B cell (primary cell): ENCODE data around the gene BLM.

Experiments
- EZH2 ChIP-seq: IDR thresholded peaks from 2 replicates; pipeline ENCODE4 v1.6.1; 2012; ENCODE audit warnings: borderline replicate concordance, low read depth, mild to moderate bottlenecking, moderate library complexity, low read length; ENCODE audit not compliant: insufficient read depth, poor library complexity, severe bottlenecking
- TF ChIP-seq, protein P1 (sequence below): fragments of 200-600 bp; IDR thresholded peaks from one replicate; pipeline ENCODE4 v1.8.0; 2022; ENCODE audit warnings: antibody characterized with exemption, mild to moderate bottlenecking

DNA sequence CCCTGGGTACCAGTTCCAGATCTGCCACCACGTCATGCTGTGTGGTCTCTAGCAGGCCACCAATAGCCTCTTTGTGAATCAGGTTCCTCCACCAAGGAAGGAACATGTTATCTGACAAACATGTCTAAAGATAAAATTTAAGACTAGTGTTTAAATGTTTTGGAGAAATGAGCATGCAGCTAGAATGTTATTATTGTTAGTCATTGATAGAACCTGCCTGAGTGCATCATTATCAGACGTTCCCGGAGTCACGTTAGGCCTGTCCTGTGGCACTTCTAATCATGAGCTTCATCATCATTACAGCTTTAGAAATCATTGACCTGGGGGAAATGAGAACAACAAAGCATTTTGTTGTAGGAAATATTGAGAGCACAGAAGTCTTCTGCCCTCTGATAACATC is 92.4 kb downstream of the BLM start:
- TF ChIP-seq, protein P1, sequence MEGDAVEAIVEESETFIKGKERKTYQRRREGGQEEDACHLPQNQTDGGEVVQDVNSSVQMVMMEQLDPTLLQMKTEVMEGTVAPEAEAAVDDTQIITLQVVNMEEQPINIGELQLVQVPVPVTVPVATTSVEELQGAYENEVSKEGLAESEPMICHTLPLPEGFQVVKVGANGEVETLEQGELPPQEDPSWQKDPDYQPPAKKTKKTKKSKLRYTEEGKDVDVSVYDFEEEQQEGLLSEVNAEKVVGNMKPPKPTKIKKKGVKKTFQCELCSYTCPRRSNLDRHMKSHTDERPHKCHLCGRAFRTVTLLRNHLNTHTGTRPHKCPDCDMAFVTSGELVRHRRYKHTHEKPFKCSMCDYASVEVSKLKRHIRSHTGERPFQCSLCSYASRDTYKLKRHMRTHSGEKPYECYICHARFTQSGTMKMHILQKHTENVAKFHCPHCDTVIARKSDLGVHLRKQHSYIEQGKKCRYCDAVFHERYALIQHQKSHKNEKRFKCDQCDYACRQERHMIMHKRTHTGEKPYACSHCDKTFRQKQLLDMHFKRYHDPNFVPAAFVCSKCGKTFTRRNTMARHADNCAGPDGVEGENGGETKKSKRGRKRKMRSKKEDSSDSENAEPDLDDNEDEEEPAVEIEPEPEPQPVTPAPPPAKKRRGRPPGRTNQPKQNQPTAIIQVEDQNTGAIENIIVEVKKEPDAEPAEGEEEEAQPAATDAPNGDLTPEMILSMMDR: no peak
- TF ChIP-seq EZH2: no peak
